Vagina (tissue), 2 donors: ENCODE measurements around the gene LRIG2. TPM values are rescaled to one million over a fixed set of nuclear protein-coding genes. Genes with fewer than 3 reads are reported as not detected.

Experiments
- DNase-seq, 2 donors: peaks; one replicate each; pipeline ENCODE4 v3.0.0-alpha.2; 2017; ENCODE audit errors: extremely low spot score in 2 of 2
- H3K27ac ChIP-seq: fragments of 200-600 bp; sonication (generic); one replicate; pipeline ENCODE4 v1.5.1; 2019
- H3K27me3 ChIP-seq: fragments of 200-600 bp; sonication (generic); one replicate; pipeline ENCODE4 v1.5.1; 2019
- H3K36me3 ChIP-seq, 2 donors: fragments of 200-600 bp; sonication (generic); one replicate each; pipeline ENCODE4 v1.5.1; 2017 to 2019
- H3K4me1 ChIP-seq: fragments of 200-600 bp; sonication (generic); one replicate; pipeline ENCODE4 v1.5.1; 2019
- H3K4me3 ChIP-seq, 2 donors: fragments of 200-600 bp; sonication (generic); 1 replicate in 1 of 2; 2 replicates in 1 of 2; pipeline ENCODE4 v1.5.1; 2016 to 2019
- H3K9me3 ChIP-seq: fragments of 200-600 bp; sonication (generic); one replicate; pipeline ENCODE4 v1.5.1; 2019
- CTCF ChIP-seq, 3 experiments: fragments of 450-650 bp in 2 of 3; fragments of 200-600 bp in 1 of 3; sonication (generic) in 1 of 3; IDR thresholded peaks; one replicate each; pipeline ENCODE4 v1.5.1; 2017 to 2019; ENCODE audit warnings: antibody characterized with exemption in 3 of 3, mild to moderate bottlenecking in 2 of 3, moderate library complexity in 2 of 3
- POLR2A ChIP-seq, 2 donors: fragments of 450-650 bp; IDR thresholded peaks; one replicate each; pipeline ENCODE4 v1.6.1; 2017; ENCODE audit warnings: antibody characterized with exemption in 2 of 2, mild to moderate bottlenecking in 2 of 2, moderate library complexity in 2 of 2
- POLR2AphosphoS5 ChIP-seq, 2 donors: sonication (generic); formaldehyde crosslinking; IDR thresholded peaks; one replicate each; pipeline ENCODE4 v1.9.0; 2017; ENCODE audit warnings: antibody characterized with exemption in 2 of 2, mild to moderate bottlenecking in 2 of 2, low read depth in 1 of 2; ENCODE audit not compliant: insufficient read depth in 1 of 2
- intact Hi-C: fragments of 100-400 bp; cut with DNase I; formaldehyde crosslinking; loops from one replicate; pipeline ENCODE4 v1.15.1; 2023
- total RNA-seq: library from RNA; depleted of rRNA; stranded (reverse); fragments of >200 nt; gene quantifications from one replicate; pipeline ENCODE4 v1.2.3, GENCODE V29; 2016

LRIG2 gene
- total RNA-seq, 1 donor from 2014 or later: 43.0 TPM

DNA sequence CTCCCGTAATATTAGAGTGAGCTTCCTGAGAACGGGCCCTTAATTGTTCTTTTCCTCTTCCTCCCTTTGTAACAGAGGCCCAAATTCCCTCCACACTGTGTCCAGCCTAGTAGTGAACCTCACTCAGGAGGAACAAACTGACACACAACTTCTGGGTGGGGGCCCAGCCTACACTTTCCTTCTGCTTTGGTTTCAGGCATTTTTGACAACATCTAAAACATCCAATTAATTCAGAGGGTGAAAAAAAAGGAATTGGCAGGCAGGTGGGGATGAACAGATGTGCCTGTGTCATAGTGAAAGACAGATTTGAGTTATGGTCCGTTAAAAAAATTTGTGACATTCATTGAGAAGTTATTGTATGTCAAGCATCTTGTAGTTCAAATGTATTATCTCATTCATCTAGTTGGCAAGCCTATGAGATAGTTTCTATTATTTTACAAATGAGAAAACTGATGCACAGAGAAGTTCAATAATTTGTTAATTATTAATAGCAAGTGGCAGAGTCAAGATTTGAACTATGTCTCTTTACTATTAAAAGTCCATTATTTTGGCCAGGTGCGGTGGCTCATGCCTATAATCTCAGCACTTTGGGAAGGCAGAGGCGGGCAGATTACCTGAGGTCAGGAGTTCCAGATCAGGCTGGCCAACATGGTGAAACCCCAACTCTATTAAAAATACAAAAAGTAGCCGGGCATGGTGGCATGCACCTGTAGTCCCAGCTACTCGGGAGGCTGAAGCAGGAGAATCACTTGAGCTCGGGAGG, 41.6 kb upstream of the LRIG2 start:
- Histone ChIP-seq H3K36me3 (no peaks in the 10 kb centered on the region), H3K4me3 (no peak overlapping the region), H3K27me3 (no peaks in the 10 kb centered on the region), H3K4me1 (no peaks in the 10 kb centered on the region), H3K9me3 (no peaks in the 10 kb centered on the region), H3K27ac (no peak overlapping the region)
- TF ChIP-seq POLR2A (IDR thresholded peaks at IDR 0.05) (no peak), POLR2AphosphoS5 (IDR thresholded peaks at IDR 0.05; ENCODE audit: insufficient read depth in 1 of 2, low read depth in 1 of 2) (no peak), CTCF (IDR thresholded peaks at IDR 0.05) (no peak)
- DNase-seq: no peak
- intact Hi-C loops: no loop called here

GRCh38 chr1:113035086-113035485, 37.9 kb upstream of the LRIG2 start:
- TF ChIP-seq CTCF (IDR thresholded peaks at IDR 0.05): no peak
- TF ChIP-seq POLR2A (IDR thresholded peaks at IDR 0.05): no peak
- TF ChIP-seq POLR2AphosphoS5 (IDR thresholded peaks at IDR 0.05; ENCODE audit: insufficient read depth in 1 of 2, low read depth in 1 of 2): no peak
- H3K27ac ChIP-seq: no peak overlapping the region
- H3K36me3 ChIP-seq: no peaks in the 10 kb centered on the region
- H3K9me3 ChIP-seq: no peaks in the 10 kb centered on the region
- H3K4me3 ChIP-seq: no peak overlapping the region
- no peaks in the 10 kb centered on the region for H3K27me3 ChIP-seq
- no peaks in the 10 kb centered on the region for H3K4me1 ChIP-seq
- intact Hi-C loops: no loop called here
- DNase-seq: no peak

GRCh38 chr1:113036639-113037321, 36.2 kb upstream of the LRIG2 start:
- H3K4me1 ChIP-seq: no peaks in the 10 kb centered on the region
- H3K27me3 ChIP-seq: no peaks in the 10 kb centered on the region
- DNase-seq: no peak
- H3K4me3 ChIP-seq: no peak overlapping the region
- no peaks in the 10 kb centered on the region for H3K36me3 ChIP-seq
- no peaks in the 10 kb centered on the region for H3K9me3 ChIP-seq
- no peak overlapping the region for H3K27ac ChIP-seq
- intact Hi-C loops: no loop called here
- no peak for TF ChIP-seq POLR2A (IDR thresholded peaks at IDR 0.05)
- TF ChIP-seq POLR2AphosphoS5 (IDR thresholded peaks at IDR 0.05; ENCODE audit: insufficient read depth in 1 of 2, low read depth in 1 of 2): no peak
- TF ChIP-seq CTCF (IDR thresholded peaks at IDR 0.05): no peak

GRCh38 chr1:113040041-113040440, 33.0 kb upstream of the LRIG2 start:
- peaks cover 13% of the 10 kb centered on the region for H3K4me1 ChIP-seq
- no peaks in the 10 kb centered on the region for H3K27me3 ChIP-seq
- TF ChIP-seq POLR2A (IDR thresholded peaks at IDR 0.05): no peak
- no peak for TF ChIP-seq POLR2AphosphoS5 (IDR thresholded peaks at IDR 0.05; ENCODE audit: insufficient read depth in 1 of 2, low read depth in 1 of 2)
- TF ChIP-seq CTCF (IDR thresholded peaks at IDR 0.05): no peak
- H3K4me3 ChIP-seq: no peak overlapping the region
- intact Hi-C loops: loop anchor here (10.0 kb wide), 2 partner anchors 155 to 315 kb away; no protein-coding TSS in a partner anchor
- no peaks in the 10 kb centered on the region for H3K9me3 ChIP-seq
- no peaks in the 10 kb centered on the region for H3K36me3 ChIP-seq
- no peak for DNase-seq
- H3K27ac ChIP-seq: no peak overlapping the region
